Activated T-helper 1 cell treated with Interleukin-2 at 50 U/mL for 16 hours (primary cell): ENCODE measurements around the gene HSPG2.
"Not testable (repeated sequence)": the region's sequence is repeated elsewhere in the genome, so short reads cannot be mapped to it uniquely, and the experiment has no call there.

Experiments used
- DNase-seq: peaks from one replicate; pipeline ENCODE4 v3.0.0-alpha.2; 2020; ENCODE audit warnings: low read depth

The HSPG2 gene

GRCh38 chr1:21955501-21956281 is 18.6 kb upstream of the HSPG2 start:
- no peak for DNase-seq

- no peak for DNase-seq
These were observed 17.9 kb upstream of the HSPG2 start for GRCh38 chr1:21955058-21955457.

GRCh38 chr1:21952786-21953520 is 15.8 kb upstream of the HSPG2 start:
- DNase-seq = no peak

GRCh38 chr1:21951226-21951870 is 14.2 kb upstream of the HSPG2 start:
- DNase-seq = no peak

GRCh38 chr1:21950734-21951133 is 13.6 kb upstream of the HSPG2 start:
- no peak for DNase-seq

GRCh38 chr1:21946836-21947587 is 9.9 kb upstream of the HSPG2 start:
- no peak for DNase-seq

- no peak for DNase-seq
These were observed 7.6 kb upstream of the HSPG2 start for GRCh38 chr1:21944733-21945073.

- DNase-seq = not testable (repeated sequence)
These were observed 6.0 kb upstream of the HSPG2 start for GRCh38 chr1:21942959-21943640.

GRCh38 chr1:21942464-21942863 is 5.4 kb upstream of the HSPG2 start:
- no peak for DNase-seq

GRCh38 chr1:21941370-21941769 is 4.3 kb upstream of the HSPG2 start:
- DNase-seq = no peak

- no peak for DNase-seq
These were observed 3.4 kb upstream of the HSPG2 start for GRCh38 chr1:21940492-21940891.

- no peak for DNase-seq
These were observed 2.7 kb upstream of the HSPG2 start for GRCh38 chr1:21939650-21940374.

- DNase-seq = no peak
These were observed 1.8 kb upstream of the HSPG2 start for GRCh38 chr1:21938732-21939538.

- peak; percentile 56 for DNase-seq
These were observed 437 bp upstream of the HSPG2 start for GRCh38 chr1:21937372-21938121.

- no peak for DNase-seq
These were observed 611 bp downstream of the HSPG2 start for GRCh38 chr1:21936366-21937031.

- no peak for DNase-seq
These were observed 1.2 kb downstream of the HSPG2 start for GRCh38 chr1:21935891-21936365.

- no peak for DNase-seq
These were observed 1.7 kb downstream of the HSPG2 start for GRCh38 chr1:21935393-21935804.

GRCh38 chr1:21933397-21934248 is 3.5 kb downstream of the HSPG2 start:
- DNase-seq = no peak
